Testis (tissue), 3 donors: ENCODE measurements around the gene CACNA2D4. TPM values are rescaled to one million over a fixed set of nuclear protein-coding genes. Genes with fewer than 3 reads are reported as not detected.

Source experiments
- DNase-seq: peaks from one replicate; pipeline ENCODE4 v3.0.0-alpha.2; 2019
- H3K27ac ChIP-seq, 2 donors: fragments of 200-600 bp; sonication (generic); one replicate each; pipeline ENCODE4 v1.5.1; 2019
- H3K27me3 ChIP-seq: fragments of 200-600 bp; sonication (generic); one replicate; pipeline ENCODE4 v1.5.1; 2019
- H3K36me3 ChIP-seq: fragments of 200-600 bp; sonication (generic); one replicate; pipeline ENCODE4 v1.5.1; 2017; ENCODE audit warnings: low read depth; ENCODE audit errors: missing control alignments
- H3K4me1 ChIP-seq: fragments of 200-600 bp; sonication (generic); one replicate; pipeline ENCODE4 v1.5.1; 2019
- H3K4me3 ChIP-seq, 2 donors: fragments of 200-600 bp; sonication (generic); one replicate each; pipeline ENCODE4 v1.5.1; 2017 to 2019
- H3K9me3 ChIP-seq: fragments of 200-600 bp; sonication (generic); one replicate; pipeline ENCODE4 v1.5.1; 2017
- POLR2A ChIP-seq: fragments of 450-650 bp; IDR thresholded peaks from one replicate; pipeline ENCODE4 v1.6.1; 2017; ENCODE audit warnings: antibody characterized with exemption, mild to moderate bottlenecking, moderate library complexity
- WGBS, 2 donors: methylation state at CpG; one replicate each; pipeline ENCODE4 v1.1.5; 2018; 5-methylcytosine and 5-hydroxymethylcytosine counted together
- intact Hi-C: fragments of 100-400 bp; cut with DNase I; formaldehyde crosslinking; loops from one replicate; pipeline ENCODE4 v1.15.1; 2023; ENCODE audit warnings: low total_unique reads
- polyA plus RNA-seq: library from polyadenylated mRNA; stranded (reverse); fragments of 350-450 nt; fragmentation: Illumina TruSeq; extraction: RNeasy Lipid Tissue Mini Kit (QIAGEN cat#74804); gene quantifications from one replicate; pipeline ENCODE4 v1.2.3, GENCODE V29; 2014; ENCODE audit warnings: low read depth, low replicate concordance; ENCODE audit not compliant: insufficient read depth
- total RNA-seq, 2 donors: library from RNA; depleted of rRNA; stranded (reverse); fragments of >200 nt; gene quantifications; one replicate each; pipeline ENCODE4 v1.2.3, GENCODE V29; 2016
- TF ChIP-seq, protein P1 (sequence below), 3 experiments: fragments of 450-650 bp in 2 of 3; fragments of 200-600 bp in 1 of 3; sonication (generic) in 1 of 3; IDR thresholded peaks; one replicate each; pipeline ENCODE4 v1.5.1; 2016 to 2019; ENCODE audit warnings: antibody characterized with exemption in 3 of 3, mild to moderate bottlenecking in 2 of 3, moderate library complexity in 1 of 3

The CACNA2D4 gene
- total and polyA plus RNA-seq, 3 donors from 2014 or later, result 10.8 to 18.3 (median 15.8) TPM

DNA sequence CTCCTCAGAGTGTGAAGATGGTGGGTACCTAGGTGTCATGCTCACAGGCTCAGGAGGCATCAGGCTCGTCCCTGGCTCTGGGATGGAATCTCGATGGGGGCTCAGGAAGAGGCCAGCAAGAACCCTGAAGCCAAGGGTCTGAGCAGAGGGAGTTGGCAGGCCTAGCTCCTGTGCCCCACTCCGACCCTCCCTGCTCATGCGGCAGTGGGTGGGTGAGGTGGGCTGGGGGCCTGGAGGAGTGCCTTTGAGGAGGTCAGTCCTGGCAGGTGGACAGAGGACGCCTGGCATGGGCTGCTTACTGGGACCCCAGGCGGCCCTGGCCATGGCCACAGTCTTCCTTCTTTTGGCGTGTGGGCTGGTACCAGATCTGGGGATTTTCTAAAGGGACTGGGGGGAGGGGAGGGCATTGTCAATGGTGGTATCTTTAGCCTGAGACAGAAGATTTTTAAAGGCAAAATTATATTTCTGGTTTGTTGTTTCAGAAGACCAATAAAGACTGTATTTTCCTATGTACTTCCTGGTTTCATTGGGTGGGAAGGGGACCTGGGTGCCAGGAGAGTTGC is 82.1 kb downstream of the CACNA2D4 start:
- no peaks in the 10 kb centered on the region for H3K4me1 ChIP-seq
- intact Hi-C loops, result no loop called here
- DNase-seq, result no peak

DNA sequence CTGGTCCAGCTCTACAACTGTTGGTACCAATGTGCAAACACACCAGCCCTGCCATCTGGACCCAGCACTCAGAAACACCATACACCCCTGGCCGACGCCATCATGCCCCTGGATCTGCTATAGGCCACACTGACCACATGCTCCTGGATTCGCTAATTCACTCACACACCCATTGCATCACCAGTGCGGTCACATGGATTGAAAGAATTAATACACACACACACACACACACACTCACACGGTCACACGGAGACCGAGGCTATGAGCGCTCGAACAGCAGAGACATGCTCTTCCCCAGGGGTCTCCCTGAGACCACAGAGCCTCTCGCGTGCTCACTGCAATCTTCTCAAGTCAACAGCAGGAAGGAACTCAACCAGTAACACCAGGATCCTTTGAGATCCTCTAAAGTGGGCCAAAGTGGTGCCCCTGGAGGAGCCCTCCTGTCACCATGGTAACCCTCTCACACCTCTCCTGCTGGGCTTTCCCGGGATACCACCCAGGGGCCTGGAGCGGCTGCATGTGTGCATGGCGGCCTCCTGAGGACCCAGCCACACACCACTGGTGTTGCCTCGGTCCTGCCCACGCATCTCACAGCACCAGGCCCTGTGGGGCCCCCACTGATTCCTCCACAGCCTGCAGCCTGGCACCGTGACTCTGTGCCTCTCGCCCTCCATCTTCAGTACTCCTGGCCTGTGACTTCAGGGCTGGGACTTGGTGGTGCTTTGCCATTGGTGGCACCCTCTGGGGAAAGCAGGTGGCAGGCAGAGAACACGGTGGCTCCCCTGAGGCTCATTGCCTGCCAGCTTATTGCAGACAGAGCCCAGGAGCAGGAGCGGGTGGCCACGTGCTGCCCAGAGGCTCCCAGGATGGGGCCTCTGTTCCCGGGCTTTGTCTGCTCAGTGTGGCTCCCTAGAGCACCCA is 83.0 kb downstream of the CACNA2D4 start:
- H3K4me1 ChIP-seq, result no peaks in the 10 kb centered on the region
- H3K27me3 ChIP-seq, result no peaks in the 10 kb centered on the region
- intact Hi-C loops, result no loop called here
- no peak overlapping the region for H3K4me3 ChIP-seq
- no peak overlapping the region for H3K27ac ChIP-seq
- H3K36me3 ChIP-seq, result no peaks in the 10 kb centered on the region
- no peak for TF ChIP-seq POLR2A
- TF ChIP-seq, protein P1, sequence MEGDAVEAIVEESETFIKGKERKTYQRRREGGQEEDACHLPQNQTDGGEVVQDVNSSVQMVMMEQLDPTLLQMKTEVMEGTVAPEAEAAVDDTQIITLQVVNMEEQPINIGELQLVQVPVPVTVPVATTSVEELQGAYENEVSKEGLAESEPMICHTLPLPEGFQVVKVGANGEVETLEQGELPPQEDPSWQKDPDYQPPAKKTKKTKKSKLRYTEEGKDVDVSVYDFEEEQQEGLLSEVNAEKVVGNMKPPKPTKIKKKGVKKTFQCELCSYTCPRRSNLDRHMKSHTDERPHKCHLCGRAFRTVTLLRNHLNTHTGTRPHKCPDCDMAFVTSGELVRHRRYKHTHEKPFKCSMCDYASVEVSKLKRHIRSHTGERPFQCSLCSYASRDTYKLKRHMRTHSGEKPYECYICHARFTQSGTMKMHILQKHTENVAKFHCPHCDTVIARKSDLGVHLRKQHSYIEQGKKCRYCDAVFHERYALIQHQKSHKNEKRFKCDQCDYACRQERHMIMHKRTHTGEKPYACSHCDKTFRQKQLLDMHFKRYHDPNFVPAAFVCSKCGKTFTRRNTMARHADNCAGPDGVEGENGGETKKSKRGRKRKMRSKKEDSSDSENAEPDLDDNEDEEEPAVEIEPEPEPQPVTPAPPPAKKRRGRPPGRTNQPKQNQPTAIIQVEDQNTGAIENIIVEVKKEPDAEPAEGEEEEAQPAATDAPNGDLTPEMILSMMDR (IDR thresholded peaks at IDR 0.05), result no peak
- WGBS, 2 donors, result 85 to 92% methylated on average over 14 to 22 of the region's 22 CpGs
- no peak for DNase-seq
- H3K9me3 ChIP-seq, result no peaks in the 10 kb centered on the region

More for the DNA sequence above, 82.1 kb downstream of the CACNA2D4 start:
- no peak overlapping the region for H3K27ac ChIP-seq
- TF ChIP-seq, protein P1 (IDR thresholded peaks at IDR 0.05), result no peak
- no peak for TF ChIP-seq POLR2A
- no peaks in the 10 kb centered on the region for H3K27me3 ChIP-seq
- no peak overlapping the region for H3K4me3 ChIP-seq
- 79 to 97% methylated on average over 3 to 7 of the region's 7 CpGs for WGBS, 2 donors
- H3K9me3 ChIP-seq, result no peaks in the 10 kb centered on the region
- H3K36me3 ChIP-seq, result no peaks in the 10 kb centered on the region

DNA sequence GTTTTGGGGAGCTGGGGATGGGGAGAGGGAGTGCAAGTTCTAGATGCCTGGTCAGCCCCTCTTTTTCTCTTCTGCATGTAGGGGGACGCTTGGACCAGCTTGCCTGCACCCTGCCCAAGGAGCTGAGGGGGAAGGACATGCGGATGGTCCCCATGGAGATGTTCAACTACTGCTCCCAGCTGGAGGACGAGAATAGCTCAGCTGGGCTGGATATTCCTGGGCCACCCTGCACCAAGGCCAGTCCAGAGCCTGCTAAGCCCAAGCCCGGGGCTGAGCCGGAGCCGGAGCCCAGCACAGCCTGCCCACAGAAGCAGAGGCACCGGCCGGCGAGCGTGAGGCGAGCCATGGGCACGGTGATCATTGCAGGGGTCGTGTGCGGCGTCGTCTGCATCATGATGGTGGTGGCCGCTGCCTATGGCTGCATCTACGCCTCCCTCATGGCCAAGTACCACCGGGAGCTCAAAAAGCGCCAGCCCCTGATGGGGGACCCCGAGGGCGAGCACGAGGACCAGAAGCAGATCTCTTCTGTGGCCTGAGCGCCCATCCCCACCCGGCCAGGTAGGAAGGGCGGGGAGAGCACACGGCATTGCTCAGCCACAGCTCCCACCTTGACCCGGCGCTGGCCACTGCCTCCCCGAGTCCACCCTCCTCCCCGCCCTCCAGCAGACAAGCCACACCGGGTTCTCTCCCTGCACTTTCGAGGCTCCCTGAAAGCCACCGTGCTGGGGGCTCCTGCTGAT is 84.1 kb downstream of the CACNA2D4 start:
- H3K4me1 ChIP-seq, result no peaks in the 10 kb centered on the region
- no peak for DNase-seq
- H3K9me3 ChIP-seq, result no peaks in the 10 kb centered on the region
- no peak for TF ChIP-seq POLR2A
- TF ChIP-seq, protein P1 (IDR thresholded peaks at IDR 0.05), result no peak
- 74 to 91% methylated on average over 6 to 34 of the region's 34 CpGs for WGBS, 2 donors
- no peaks in the 10 kb centered on the region for H3K27me3 ChIP-seq
- H3K27ac ChIP-seq, result no peak overlapping the region
- H3K4me3 ChIP-seq, result no peak overlapping the region
- intact Hi-C loops, result no loop called here
- H3K36me3 ChIP-seq, result no peaks in the 10 kb centered on the region

DNA sequence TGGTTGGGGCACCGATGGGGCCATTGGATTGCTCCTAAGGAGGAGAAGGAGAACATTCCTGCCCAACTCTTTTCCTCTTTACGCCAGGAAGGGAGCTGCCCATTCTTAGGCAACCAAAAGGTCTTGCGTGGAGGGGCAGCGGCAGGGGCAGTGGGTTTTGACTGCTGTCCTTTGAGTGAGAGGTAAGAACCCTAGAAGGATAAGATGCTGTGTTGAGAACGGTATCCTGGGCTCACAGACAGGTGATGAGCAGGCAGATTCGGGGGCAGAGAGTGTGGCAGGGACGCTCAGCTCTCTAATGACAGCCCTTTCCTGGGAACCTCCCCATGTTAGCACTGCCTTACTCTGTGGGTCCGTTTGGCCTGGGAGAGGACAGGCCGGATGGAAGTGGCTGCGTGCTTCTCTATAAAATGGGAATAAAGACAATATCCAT is 84.8 kb downstream of the CACNA2D4 start:
- WGBS, 2 donors, result 80 to 91% methylated on average over 10 of the region's 10 CpGs
- TF ChIP-seq, protein P1 (IDR thresholded peaks at IDR 0.05), result no peak
- no peak for TF ChIP-seq POLR2A
- intact Hi-C loops, result no loop called here
- H3K27me3 ChIP-seq, result no peaks in the 10 kb centered on the region
- no peak for DNase-seq
- no peaks in the 10 kb centered on the region for H3K4me1 ChIP-seq
- no peaks in the 10 kb centered on the region for H3K9me3 ChIP-seq
- H3K27ac ChIP-seq, result no peak overlapping the region
- no peak overlapping the region for H3K4me3 ChIP-seq
- no peaks in the 10 kb centered on the region for H3K36me3 ChIP-seq
